Occipital lobe (tissue), 2 donors: ENCODE data around the gene AURKA. TPM values are rescaled to one million over a fixed set of nuclear protein-coding genes. Genes with fewer than 3 reads are reported as not detected.
"Not testable (repeated sequence)": the region's sequence is repeated elsewhere in the genome, so short reads cannot be mapped to it uniquely, and the experiment has no call there.

Source experiments
- DNase-seq: peaks from one replicate; lab custom pipeline; 2025; lab: John Stamatoyannopoulos, UW
- total RNA-seq: library from RNA; depleted of rRNA; stranded (reverse); fragments of >200 nt; gene quantifications from one replicate; pipeline ENCODE4 v1.2.3, GENCODE V29; 2014

The AURKA gene
- total RNA-seq, 1 donor from 2014 or later, result 4.8 TPM

GRCh38 chr20:56391596-56392131 lies 351 bp downstream of the AURKA start:
- no peak for DNase-seq

GRCh38 chr20:56391037-56391436 lies 978 bp downstream of the AURKA start:
- DNase-seq, result no peak

- not testable (repeated sequence) for DNase-seq
Observed at GRCh38 chr20:56390396-56390795, 1.6 kb downstream of the AURKA start.

- DNase-seq, result no peak
Observed at GRCh38 chr20:56389807-56390206, 2.2 kb downstream of the AURKA start.

- DNase-seq, result no peak
Observed at GRCh38 chr20:56388882-56389281, 3.1 kb downstream of the AURKA start.

- DNase-seq, result no peak
Observed at GRCh38 chr20:56386219-56386618, 5.8 kb downstream of the AURKA start.

GRCh38 chr20:56385130-56385529 lies 6.9 kb downstream of the AURKA start:
- DNase-seq, result no peak

GRCh38 chr20:56383334-56383733 lies 8.7 kb downstream of the AURKA start:
- DNase-seq, result no peak

GRCh38 chr20:56382696-56383095 lies 9.3 kb downstream of the AURKA start:
- DNase-seq, result no peak

- no peak for DNase-seq
Observed at GRCh38 chr20:56381501-56381900, 10.5 kb downstream of the AURKA start.

GRCh38 chr20:56380375-56380774 lies 11.6 kb downstream of the AURKA start:
- DNase-seq, result no peak

- no peak for DNase-seq
Observed at GRCh38 chr20:56378386-56378785, 13.6 kb downstream of the AURKA start.

- no peak for DNase-seq
Observed at GRCh38 chr20:56376331-56376730, 15.7 kb downstream of the AURKA start.

GRCh38 chr20:56373942-56374341 lies 18.1 kb downstream of the AURKA start:
- no peak for DNase-seq

- DNase-seq, result no peak
Observed at GRCh38 chr20:56372850-56373249, 19.2 kb downstream of the AURKA start.

GRCh38 chr20:56371977-56372376 lies 20.0 kb downstream of the AURKA start:
- no peak for DNase-seq

- no peak for DNase-seq
Observed at GRCh38 chr20:56369179-56369578, 22.8 kb downstream of the AURKA start.

GRCh38 chr20:56368351-56369134 lies 23.5 kb downstream of the AURKA start:
- no peak for DNase-seq

- no peak for DNase-seq
Observed at GRCh38 chr20:56363491-56363890, 28.5 kb downstream of the AURKA start.

- no peak for DNase-seq
Observed at GRCh38 chr20:56362833-56363413, 29.1 kb downstream of the AURKA start.

- DNase-seq, result no peak
Observed at GRCh38 chr20:56361900-56362299, 30.1 kb downstream of the AURKA start.

GRCh38 chr20:56360908-56361205 lies 31.2 kb downstream of the AURKA start:
- DNase-seq, result no peak
